H1 (cell line): ENCODE data around the gene PIGU. TPM values are rescaled to one million over a fixed set of nuclear protein-coding genes. Genes with fewer than 3 reads are reported as not detected.

Experiments
- HDAC6 ChIP-seq: IDR thresholded peaks from one replicate; pipeline ENCODE4 v1.7.1; 2012; ENCODE audit warnings: low read depth, mild to moderate bottlenecking, inconsistent platforms, low read length, moderate library complexity
- TCF12 ChIP-seq: IDR thresholded peaks from 2 replicates; pipeline ENCODE4 v1.6.1; 2011; ENCODE audit warnings: low read depth, mild to moderate bottlenecking, low read length
- USF2 ChIP-seq: IDR thresholded peaks from 2 replicates; pipeline ENCODE4 v1.6.1; 2011; ENCODE audit warnings: low read length, improper control_type of control experiment
- polyA plus RNA-seq, 7 experiments: library from polyadenylated mRNA; depleted of rRNA in 3 of 7; stranded (reverse) in 5 of 7; unstranded in 2 of 7; fragments of >200 nt in 5 of 7; fragments of 200-250 nt in 2 of 7; gene quantifications; 1 replicate in 5 of 7; 2 replicates in 1 of 7; 4 replicates in 1 of 7; pipeline versions ENCODE4 v1.2.1 to v1.2.3, GENCODE V29; 2011 to 2013; ENCODE audit warnings: missing spikeins in 2 of 7, mixed read lengths in 2 of 7
- total RNA-seq: library from RNA; stranded (reverse); fragmentation: NEBNext Ultra II Directional; extraction: Animal tissue kit (Norgen Biotek cat#: 25700); gene quantifications from 2 replicates; pipeline ENCODE4 v1.2.1, GENCODE V29; 2021
- TF ChIP-seq, protein P1 (sequence below), 3 experiments: IDR thresholded peaks; 1 replicate in 2 of 3; 2 replicates in 1 of 3; pipeline versions ENCODE4 v1.5.1 to v1.6.1; 2011; ENCODE audit warnings: low read length in 3 of 3, mild to moderate bottlenecking in 3 of 3, inconsistent platforms in 2 of 3, low read depth in 1 of 3, moderate library complexity in 1 of 3; ENCODE audit not compliant: insufficient read depth in 1 of 3; ENCODE audit errors: control extremely low read depth in 1 of 3

The PIGU gene
- total and polyA plus RNA-seq, 2 of the 8 experiments (the other 6 are each of a cell fraction or from before 2014, with no cell fraction given), result 28.3 to 117 TPM

DNA sequence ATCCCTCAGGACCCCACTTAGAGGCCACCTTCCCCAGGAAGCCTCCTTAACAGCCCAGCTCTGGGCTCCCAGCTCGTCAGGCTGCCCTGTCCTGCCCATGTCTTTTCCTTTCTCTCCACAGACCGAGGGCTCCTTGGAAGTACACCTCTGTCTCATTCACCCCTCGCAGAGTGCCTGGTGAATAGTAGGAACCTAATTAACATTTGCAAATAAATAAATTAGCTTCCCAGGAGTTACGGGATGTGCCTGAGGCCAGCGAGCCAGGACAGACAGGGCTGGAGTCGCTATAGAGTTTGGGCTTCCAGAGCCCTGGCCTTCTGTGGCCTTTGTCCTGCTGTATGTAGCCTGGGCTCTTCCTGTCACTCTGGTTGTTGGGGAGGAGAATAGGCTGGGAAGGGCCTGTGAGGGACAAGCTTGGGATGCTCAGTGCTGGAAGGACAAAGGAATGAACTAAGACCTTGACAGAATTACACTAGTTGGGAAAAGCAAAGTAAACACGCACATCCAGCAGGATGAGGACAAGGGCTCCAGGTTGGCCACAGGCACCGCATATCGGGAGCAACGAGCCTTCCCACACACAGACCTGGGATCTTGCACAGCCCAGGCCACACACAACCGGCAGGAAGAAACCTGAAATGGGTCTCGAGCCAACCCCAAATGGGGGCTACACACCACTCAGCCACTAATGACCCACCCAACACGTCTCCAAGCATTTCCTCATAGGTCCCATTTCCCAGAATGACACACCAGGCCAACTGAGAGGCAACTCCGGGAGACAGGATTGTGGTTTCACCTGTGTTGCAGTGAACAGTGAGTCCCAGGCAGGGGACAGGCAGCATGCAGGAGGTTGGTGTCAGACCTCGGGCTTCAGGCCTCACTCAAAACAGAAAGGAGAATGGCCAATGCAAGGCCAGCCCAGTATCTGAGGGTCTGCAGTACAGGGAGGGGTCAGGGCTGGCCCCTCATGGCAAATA lies 108.7 kb downstream of the PIGU start (continued):
- TF ChIP-seq, protein P1, sequence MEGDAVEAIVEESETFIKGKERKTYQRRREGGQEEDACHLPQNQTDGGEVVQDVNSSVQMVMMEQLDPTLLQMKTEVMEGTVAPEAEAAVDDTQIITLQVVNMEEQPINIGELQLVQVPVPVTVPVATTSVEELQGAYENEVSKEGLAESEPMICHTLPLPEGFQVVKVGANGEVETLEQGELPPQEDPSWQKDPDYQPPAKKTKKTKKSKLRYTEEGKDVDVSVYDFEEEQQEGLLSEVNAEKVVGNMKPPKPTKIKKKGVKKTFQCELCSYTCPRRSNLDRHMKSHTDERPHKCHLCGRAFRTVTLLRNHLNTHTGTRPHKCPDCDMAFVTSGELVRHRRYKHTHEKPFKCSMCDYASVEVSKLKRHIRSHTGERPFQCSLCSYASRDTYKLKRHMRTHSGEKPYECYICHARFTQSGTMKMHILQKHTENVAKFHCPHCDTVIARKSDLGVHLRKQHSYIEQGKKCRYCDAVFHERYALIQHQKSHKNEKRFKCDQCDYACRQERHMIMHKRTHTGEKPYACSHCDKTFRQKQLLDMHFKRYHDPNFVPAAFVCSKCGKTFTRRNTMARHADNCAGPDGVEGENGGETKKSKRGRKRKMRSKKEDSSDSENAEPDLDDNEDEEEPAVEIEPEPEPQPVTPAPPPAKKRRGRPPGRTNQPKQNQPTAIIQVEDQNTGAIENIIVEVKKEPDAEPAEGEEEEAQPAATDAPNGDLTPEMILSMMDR (IDR thresholded peaks at IDR 0.05; ENCODE audit: control extremely low read depth in 1 of 3, insufficient read depth in 1 of 3, low read depth in 1 of 3, low read length in 3 of 3), result no peak
- TF ChIP-seq HDAC6 (no peak), TCF12 (no peak), USF2 (no peak)
- TF ChIP-seq, all 59 proteins: peak for 0
